Activated CD4-positive, alpha-beta T cell treated with anti-CD3 and anti-CD28 coated beads for 36 hours (primary cell): Measurements from ENCODE around the gene FNDC11. TPM values are rescaled to one million over a fixed set of nuclear protein-coding genes. Genes with fewer than 3 reads are reported as not detected.
"Not testable (repeated sequence)": the region's sequence is repeated elsewhere in the genome, so short reads cannot be mapped to it uniquely, and the experiment has no call there.

Experiments used
- ATAC-seq: fragments of 200-7000 bp; cut with Tn5 transposase; one replicate; pipeline ENCODE4 v1.10.0; 2021; ENCODE audit warnings: mild to moderate bottlenecking, moderate library complexity
- CTCF ChIA-PET: fragments of 350-600 bp; sonication (Branson Sonifier 250); formaldehyde crosslinking; loops from one replicate; lab custom pipeline; 2021; ENCODE audit warnings: antibody characterized with exemption; lab: Charles Lee
- POLR2A ChIA-PET: fragments of 350-600 bp; sonication (Branson Sonifier 250); formaldehyde crosslinking; loops from one replicate; lab custom pipeline; 2021; ENCODE audit warnings: antibody characterized with exemption, inconsistent platforms; lab: Charles Lee
- DNase-seq: peaks from one replicate; pipeline ENCODE4 v3.0.0-alpha.2; 2020
- H3K27ac Mint-ChIP-seq: one replicate; pipeline ENCODE4 v1.8.0; 2021; ENCODE audit warnings: mixed read lengths
- H3K27me3 Mint-ChIP-seq: one replicate; pipeline ENCODE4 v1.8.0; 2021; ENCODE audit warnings: mixed read lengths
- H3K36me3 Mint-ChIP-seq: one replicate; pipeline ENCODE4 v1.8.0; 2021; ENCODE audit warnings: low read depth, mixed read lengths
- H3K4me1 Mint-ChIP-seq: one replicate; pipeline ENCODE4 v1.8.0; 2021; ENCODE audit warnings: mixed read lengths
- H3K4me3 Mint-ChIP-seq: one replicate; pipeline ENCODE4 v1.8.0; 2021; ENCODE audit warnings: mild to moderate bottlenecking, moderate library complexity, mixed read lengths
- H3K9me3 Mint-ChIP-seq: one replicate; pipeline ENCODE4 v1.8.0; 2021; ENCODE audit warnings: low read depth, mixed read lengths
- intact Hi-C, 2 experiments: fragments of 100-400 bp; cut with DNase I in 1 of 2; cut with micrococcal nuclease in 1 of 2; formaldehyde crosslinking; loops; one replicate each; pipeline versions ENCODE4 v1.14.2 to v1.15.1; 2022 to 2024; cut with DNase I, micrococcal nuclease
- total RNA-seq, 2 experiments: library from RNA; stranded (reverse); gene quantifications; one replicate each; pipeline ENCODE4 v1.2.3, GENCODE V29; 2021

The FNDC11 gene
- total RNA-seq, 2 experiments from 2014 or later, result 0.18 to 0.27 TPM

GRCh38 chr20:63598479-63599395, 44.8 kb downstream of the FNDC11 start:
- intact Hi-C loops, result no loop called here
- Mint-ChIP-seq H3K36me3 (peaks cover 34% of the 10 kb centered on the region), H3K27me3 (no peaks in the 10 kb centered on the region), H3K4me1 (no peaks in the 10 kb centered on the region), H3K4me3 (no peak overlapping the region), H3K9me3 (no peaks in the 10 kb centered on the region), H3K27ac (no peak overlapping the region)
- ChIA-PET POLR2A (no interaction called here), CTCF (interaction anchor here (0.6 kb wide), 1 partner anchor 8 kb away, joined by 3 read pairs; no protein-coding TSS in a partner anchor)
- DNase-seq (no peak), ATAC-seq (no peak)

- Mint-ChIP-seq H3K27ac (no peak overlapping the region), H3K4me1 (no peaks in the 10 kb centered on the region), H3K27me3 (no peaks in the 10 kb centered on the region), H3K9me3 (no peaks in the 10 kb centered on the region), H3K4me3 (no peak overlapping the region), H3K36me3 (peaks cover 34% of the 10 kb centered on the region)
- no peak for DNase-seq
- ChIA-PET POLR2A (no interaction called here), CTCF (no interaction called here)
- ATAC-seq, result no peak
- intact Hi-C loops, result no loop called here
Measured at GRCh38 chr20:63599396-63600050, 45.6 kb downstream of the FNDC11 start.

GRCh38 chr20:63601679-63602078, 47.7 kb downstream of the FNDC11 start:
- H3K27me3 Mint-ChIP-seq, ATAC-seq, H3K9me3 Mint-ChIP-seq, DNase-seq, H3K27ac Mint-ChIP-seq, CTCF ChIA-PET, H3K4me3 Mint-ChIP-seq, H3K4me1 Mint-ChIP-seq, POLR2A ChIA-PET, intact Hi-C loops: not testable (repeated sequence)
- H3K36me3 Mint-ChIP-seq, result peaks cover 30% of the 10 kb centered on the region

GRCh38 chr20:63602321-63602720, 48.4 kb downstream of the FNDC11 start:
- H3K9me3 Mint-ChIP-seq, result no peaks in the 10 kb centered on the region
- peaks cover 7% of the 10 kb centered on the region for H3K4me1 Mint-ChIP-seq
- ChIA-PET CTCF (no interaction called here), POLR2A (no interaction called here)
- no peaks in the 10 kb centered on the region for H3K27me3 Mint-ChIP-seq
- H3K27ac Mint-ChIP-seq, result no peak overlapping the region
- H3K36me3 Mint-ChIP-seq, result peaks cover 29% of the 10 kb centered on the region
- ATAC-seq, result no peak
- DNase-seq, result no peak
- intact Hi-C loops, result no loop called here
- no peak overlapping the region for H3K4me3 Mint-ChIP-seq

Other genes with a start within 250 kb of the FNDC11 start
- not detected for gene CHRNA4, start 192.8 kb upstream of the FNDC11 start, total RNA-seq
- not detected for gene KCNQ2, start 81.5 kb upstream of the FNDC11 start, total RNA-seq
- gene EEF1A2, start 55.1 kb upstream of the FNDC11 start, total RNA-seq, result under 1 TPM; 0.69 to 0.81 TPM
- gene PPDPF, start 33.4 kb upstream of the FNDC11 start, total RNA-seq, result 100 to 1,000 TPM; 119 to 133 TPM
- gene PTK6, start 16.8 kb upstream of the FNDC11 start, total RNA-seq, result under 1 TPM; 0.25 to 0.48 TPM
- gene SRMS, start 6.4 kb upstream of the FNDC11 start, total RNA-seq, result not detected
- gene HELZ2, start 20.1 kb downstream of the FNDC11 start, total RNA-seq, result 10 to 100 TPM; 16.1 to 18.7 TPM
- 10 to 100 TPM; 14.0 to 14.1 TPM for gene GMEB2, start 72.9 kb downstream of the FNDC11 start, total RNA-seq
- gene STMN3, start 99.3 kb downstream of the FNDC11 start, total RNA-seq, result 10 to 100 TPM; 15.4 to 17.6 TPM
- gene RTEL1, start 104.2 kb downstream of the FNDC11 start, total RNA-seq, result 10 to 100 TPM; 44.5 to 44.7 TPM
- 1 to 10 TPM in 1 of 2 experiments, under 1 TPM in 1; 0.21 to 1.7 TPM for gene TNFRSF6B, start 142.5 kb downstream of the FNDC11 start, total RNA-seq
- 10 to 100 TPM; 36.4 to 52.0 TPM for gene ARFRP1, start 153.8 kb downstream of the FNDC11 start, total RNA-seq
- gene ZGPAT, start 153.9 kb downstream of the FNDC11 start, total RNA-seq, result 10 to 100 TPM; 15.3 to 21.9 TPM
- gene LIME1, start 182.5 kb downstream of the FNDC11 start, total RNA-seq, result 10 to 100 TPM in 1 of 2 experiments, 1 to 10 TPM in 1; 7.3 to 10.2 TPM
- gene SLC2A4RG, start 185.6 kb downstream of the FNDC11 start, total RNA-seq, result 10 to 100 TPM; 30.9 to 34.9 TPM